ENCODE data around the gene NUMB. TPM values are rescaled to one million over a fixed set of nuclear protein-coding genes. Genes with fewer than 3 reads are reported as not detected.

NUMB gene
- total and polyA plus RNA-seq, 4 donors, result 21.2 to 45.8 (median 26.1) TPM

DNA sequence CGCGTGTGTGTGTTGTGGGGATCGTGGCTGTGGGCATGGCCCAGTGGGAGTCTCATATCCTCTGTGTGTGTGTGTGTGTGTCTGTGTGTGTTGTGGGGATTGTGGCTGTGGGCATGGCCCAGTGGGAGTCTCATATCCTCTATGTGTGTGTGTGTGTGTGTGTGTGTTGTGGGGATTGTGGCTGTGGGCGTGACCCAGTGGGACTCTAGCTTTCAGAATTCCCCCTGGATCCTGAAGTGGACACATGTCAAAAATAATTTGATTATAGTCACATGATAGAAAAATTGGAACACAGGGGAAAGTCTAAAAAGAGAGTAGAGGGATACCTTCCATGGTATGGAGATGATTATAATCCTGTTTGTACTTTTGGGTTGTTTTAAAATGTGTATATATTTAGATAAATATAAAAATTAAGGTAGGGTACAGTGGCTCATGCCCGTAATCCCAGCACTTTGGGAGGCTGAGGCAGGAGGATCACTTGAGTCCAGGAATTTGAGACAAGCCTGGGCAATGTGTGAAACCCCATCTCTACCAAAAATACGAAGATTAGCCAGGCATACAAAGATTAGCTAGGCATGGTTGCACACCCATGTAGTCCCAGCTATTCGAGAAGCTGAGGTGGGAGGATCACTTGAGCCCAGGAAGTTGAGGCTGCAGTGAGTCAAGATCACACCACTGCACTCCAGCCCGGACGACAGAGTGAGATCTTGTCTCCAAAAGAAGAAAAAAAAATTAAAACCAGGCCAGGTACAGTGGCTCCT, 210.1 kb downstream of the NUMB start:
- no peak for TF ChIP-seq JUND (IDR thresholded peaks at IDR 0.05)
- TF ChIP-seq SP1 (IDR thresholded peaks at IDR 0.05), result no peak
- no peak for TF ChIP-seq NR2F2 (IDR thresholded peaks at IDR 0.05)
- TF ChIP-seq HNF4A (conservative IDR thresholded peaks at IDR 0.05), result no peak
- TF ChIP-seq FOXA1 (IDR thresholded peaks at IDR 0.05), result no peak
- TF ChIP-seq, protein P1, sequence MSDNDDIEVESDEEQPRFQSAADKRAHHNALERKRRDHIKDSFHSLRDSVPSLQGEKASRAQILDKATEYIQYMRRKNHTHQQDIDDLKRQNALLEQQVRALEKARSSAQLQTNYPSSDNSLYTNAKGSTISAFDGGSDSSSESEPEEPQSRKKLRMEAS (IDR thresholded peaks at IDR 0.05), result no peak
- no peak for TF ChIP-seq FOXA2 (IDR thresholded peaks at IDR 0.05)
- TF ChIP-seq ATF3 (IDR thresholded peaks at IDR 0.05), result no peak
- TF ChIP-seq, protein P2, sequence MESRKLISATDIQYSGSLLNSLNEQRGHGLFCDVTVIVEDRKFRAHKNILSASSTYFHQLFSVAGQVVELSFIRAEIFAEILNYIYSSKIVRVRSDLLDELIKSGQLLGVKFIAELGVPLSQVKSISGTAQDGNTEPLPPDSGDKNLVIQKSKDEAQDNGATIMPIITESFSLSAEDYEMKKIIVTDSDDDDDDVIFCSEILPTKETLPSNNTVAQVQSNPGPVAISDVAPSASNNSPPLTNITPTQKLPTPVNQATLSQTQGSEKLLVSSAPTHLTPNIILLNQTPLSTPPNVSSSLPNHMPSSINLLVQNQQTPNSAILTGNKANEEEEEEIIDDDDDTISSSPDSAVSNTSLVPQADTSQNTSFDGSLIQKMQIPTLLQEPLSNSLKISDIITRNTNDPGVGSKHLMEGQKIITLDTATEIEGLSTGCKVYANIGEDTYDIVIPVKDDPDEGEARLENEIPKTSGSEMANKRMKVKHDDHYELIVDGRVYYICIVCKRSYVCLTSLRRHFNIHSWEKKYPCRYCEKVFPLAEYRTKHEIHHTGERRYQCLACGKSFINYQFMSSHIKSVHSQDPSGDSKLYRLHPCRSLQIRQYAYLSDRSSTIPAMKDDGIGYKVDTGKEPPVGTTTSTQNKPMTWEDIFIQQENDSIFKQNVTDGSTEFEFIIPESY (IDR thresholded peaks at IDR 0.05), result no peak
- no peak for TF ChIP-seq RXRA (IDR thresholded peaks at IDR 0.05)
- no peak for TF ChIP-seq EGR1 (IDR thresholded peaks at IDR 0.05; ENCODE audit: low read depth in 2 of 2)
- no peak for TF ChIP-seq TAF1 (conservative IDR thresholded peaks at IDR 0.05)
- TF ChIP-seq, protein P3, sequence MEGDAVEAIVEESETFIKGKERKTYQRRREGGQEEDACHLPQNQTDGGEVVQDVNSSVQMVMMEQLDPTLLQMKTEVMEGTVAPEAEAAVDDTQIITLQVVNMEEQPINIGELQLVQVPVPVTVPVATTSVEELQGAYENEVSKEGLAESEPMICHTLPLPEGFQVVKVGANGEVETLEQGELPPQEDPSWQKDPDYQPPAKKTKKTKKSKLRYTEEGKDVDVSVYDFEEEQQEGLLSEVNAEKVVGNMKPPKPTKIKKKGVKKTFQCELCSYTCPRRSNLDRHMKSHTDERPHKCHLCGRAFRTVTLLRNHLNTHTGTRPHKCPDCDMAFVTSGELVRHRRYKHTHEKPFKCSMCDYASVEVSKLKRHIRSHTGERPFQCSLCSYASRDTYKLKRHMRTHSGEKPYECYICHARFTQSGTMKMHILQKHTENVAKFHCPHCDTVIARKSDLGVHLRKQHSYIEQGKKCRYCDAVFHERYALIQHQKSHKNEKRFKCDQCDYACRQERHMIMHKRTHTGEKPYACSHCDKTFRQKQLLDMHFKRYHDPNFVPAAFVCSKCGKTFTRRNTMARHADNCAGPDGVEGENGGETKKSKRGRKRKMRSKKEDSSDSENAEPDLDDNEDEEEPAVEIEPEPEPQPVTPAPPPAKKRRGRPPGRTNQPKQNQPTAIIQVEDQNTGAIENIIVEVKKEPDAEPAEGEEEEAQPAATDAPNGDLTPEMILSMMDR (IDR thresholded peaks at IDR 0.05; ENCODE audit: low read depth, low read length, missing input control), result no peak
- no peak for TF ChIP-seq GABPA (IDR thresholded peaks at IDR 0.05 in 1 of 2, conservative IDR thresholded peaks at IDR 0.05 in 1 of 2)
- no peak for TF ChIP-seq HNF4G (IDR thresholded peaks at IDR 0.05)
- TF ChIP-seq RAD21 (IDR thresholded peaks at IDR 0.05), result no peak
- TF ChIP-seq, protein P4, sequence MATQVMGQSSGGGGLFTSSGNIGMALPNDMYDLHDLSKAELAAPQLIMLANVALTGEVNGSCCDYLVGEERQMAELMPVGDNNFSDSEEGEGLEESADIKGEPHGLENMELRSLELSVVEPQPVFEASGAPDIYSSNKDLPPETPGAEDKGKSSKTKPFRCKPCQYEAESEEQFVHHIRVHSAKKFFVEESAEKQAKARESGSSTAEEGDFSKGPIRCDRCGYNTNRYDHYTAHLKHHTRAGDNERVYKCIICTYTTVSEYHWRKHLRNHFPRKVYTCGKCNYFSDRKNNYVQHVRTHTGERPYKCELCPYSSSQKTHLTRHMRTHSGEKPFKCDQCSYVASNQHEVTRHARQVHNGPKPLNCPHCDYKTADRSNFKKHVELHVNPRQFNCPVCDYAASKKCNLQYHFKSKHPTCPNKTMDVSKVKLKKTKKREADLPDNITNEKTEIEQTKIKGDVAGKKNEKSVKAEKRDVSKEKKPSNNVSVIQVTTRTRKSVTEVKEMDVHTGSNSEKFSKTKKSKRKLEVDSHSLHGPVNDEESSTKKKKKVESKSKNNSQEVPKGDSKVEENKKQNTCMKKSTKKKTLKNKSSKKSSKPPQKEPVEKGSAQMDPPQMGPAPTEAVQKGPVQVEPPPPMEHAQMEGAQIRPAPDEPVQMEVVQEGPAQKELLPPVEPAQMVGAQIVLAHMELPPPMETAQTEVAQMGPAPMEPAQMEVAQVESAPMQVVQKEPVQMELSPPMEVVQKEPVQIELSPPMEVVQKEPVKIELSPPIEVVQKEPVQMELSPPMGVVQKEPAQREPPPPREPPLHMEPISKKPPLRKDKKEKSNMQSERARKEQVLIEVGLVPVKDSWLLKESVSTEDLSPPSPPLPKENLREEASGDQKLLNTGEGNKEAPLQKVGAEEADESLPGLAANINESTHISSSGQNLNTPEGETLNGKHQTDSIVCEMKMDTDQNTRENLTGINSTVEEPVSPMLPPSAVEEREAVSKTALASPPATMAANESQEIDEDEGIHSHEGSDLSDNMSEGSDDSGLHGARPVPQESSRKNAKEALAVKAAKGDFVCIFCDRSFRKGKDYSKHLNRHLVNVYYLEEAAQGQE (IDR thresholded peaks at IDR 0.05), result no peak
- Histone ChIP-seq H3K4me1 (ENCODE audit: control insufficient read depth in 4 of 4, insufficient read depth in 4 of 4, low read length in 3 of 4) (peaks cover 0 to 2% (median 0%) of the 10 kb centered on the region in 4 donors), H3K9me3 (ENCODE audit: control insufficient read depth in 4 of 4, low read length in 3 of 4) (no peaks in the 10 kb centered on the region), H3K36me3 (ENCODE audit: control insufficient read depth in 4 of 4, insufficient read depth in 3 of 4, low read depth in 1 of 4, low read length in 3 of 4) (no peaks in the 10 kb centered on the region), H3K9ac (ENCODE audit: low read depth in 1 of 2, low read length in 2 of 2) (no peak overlapping the region), H3K27ac (ENCODE audit: low read depth in 1 of 2, low read length in 2 of 2) (no peak overlapping the region), H3K27me3 (ENCODE audit: control insufficient read depth in 4 of 4, insufficient read depth in 4 of 4, low read length in 3 of 4) (no peaks in the 10 kb centered on the region), H3K4me3 (ENCODE audit: low read depth in 1 of 3, low read length in 3 of 3) (no peak overlapping the region)
- no peak for DNase-seq (ENCODE audit: low spot score)
- WGBS, result 86% methylated on average over 9 of the region's 9 CpGs
